CD4-positive, alpha-beta T cell (primary cell): ENCODE measurements around the gene TMEM120A. TPM values are rescaled to one million over a fixed set of nuclear protein-coding genes. Genes with fewer than 3 reads are reported as not detected.

Source experiments
- ATAC-seq: fragments of 200-7000 bp; cut with Tn5 transposase; one replicate; pipeline ENCODE4 v1.10.0; 2022; ENCODE audit warnings: mild to moderate bottlenecking; ENCODE audit not compliant: poor library complexity
- CTCF ChIA-PET: fragments of 350-600 bp; sonication (Branson Sonifier 250); formaldehyde crosslinking; loops from one replicate; lab custom pipeline; 2021; ENCODE audit warnings: antibody characterized with exemption, inconsistent platforms; lab: Charles Lee
- POLR2A ChIA-PET: fragments of 350-600 bp; sonication (Branson Sonifier 250); formaldehyde crosslinking; loops from one replicate; lab custom pipeline; 2021; ENCODE audit warnings: antibody characterized with exemption, inconsistent platforms; lab: Charles Lee
- DNase-seq, 14 experiments: peaks; one replicate each; pipeline ENCODE4 v3.0.0-alpha.2; 2013 to 2020; ENCODE audit warnings: mixed read lengths in 2 of 14
- H3K27ac ChIP-seq, 2 donors: one replicate each; pipeline versions ENCODE4 v1.5.1 to v1.7.0; 2013; ENCODE audit warnings: low read length in 2 of 2, low read depth in 1 of 2, mild to moderate bottlenecking in 1 of 2
- H3K27me3 ChIP-seq, 2 experiments: 1 replicate in 1 of 2; 2 replicates in 1 of 2; pipeline versions ENCODE4 v1.6.1 to v1.7.0; 2013; ENCODE audit warnings: low read length in 2 of 2, control low read depth in 1 of 2, mild to moderate bottlenecking in 1 of 2, moderate library complexity in 1 of 2; ENCODE audit not compliant: insufficient read depth in 2 of 2, control insufficient read depth in 1 of 2
- H3K36me3 ChIP-seq: one replicate; pipeline ENCODE4 v1.6.1; 2013; ENCODE audit warnings: low read length, control low read depth; ENCODE audit not compliant: insufficient read depth
- H3K4me1 ChIP-seq: one replicate; pipeline ENCODE4 v1.6.1; 2013; ENCODE audit warnings: low read length, control low read depth; ENCODE audit not compliant: insufficient read depth
- H3K4me3 ChIP-seq: one replicate; pipeline ENCODE4 v1.5.1; 2013; ENCODE audit warnings: mild to moderate bottlenecking, low read length, moderate library complexity
- H3K9me3 ChIP-seq, 2 experiments: 1 replicate in 1 of 2; 2 replicates in 1 of 2; pipeline versions ENCODE4 v1.6.1 to v1.7.0; 2013; ENCODE audit warnings: low read length in 2 of 2, mild to moderate bottlenecking in 2 of 2, control low read depth in 1 of 2, moderate library complexity in 1 of 2; ENCODE audit not compliant: control insufficient read depth in 1 of 2, insufficient read depth in 1 of 2
- H3K27ac Mint-ChIP-seq: one replicate; pipeline ENCODE4 v1.8.0; 2020; ENCODE audit warnings: mixed read lengths
- H3K27me3 Mint-ChIP-seq: one replicate; pipeline ENCODE4 v1.8.0; 2021; ENCODE audit warnings: mixed read lengths
- H3K36me3 Mint-ChIP-seq: one replicate; pipeline ENCODE4 v1.8.0; 2021; ENCODE audit warnings: low read depth, mixed read lengths
- H3K4me1 Mint-ChIP-seq: one replicate; pipeline ENCODE4 v1.8.0; 2021; ENCODE audit warnings: low read depth, mixed read lengths
- H3K4me3 Mint-ChIP-seq: one replicate; pipeline ENCODE4 v1.8.0; 2020; ENCODE audit warnings: mild to moderate bottlenecking, mixed read lengths
- H3K9me3 Mint-ChIP-seq: one replicate; pipeline ENCODE4 v1.8.0; 2020; ENCODE audit warnings: mixed read lengths
- CTCF ChIP-seq: fragments of 200-600 bp; IDR thresholded peaks from one replicate; pipeline ENCODE4 v1.8.0; 2022; ENCODE audit warnings: antibody characterized with exemption, mild to moderate bottlenecking
- intact Hi-C, 2 experiments: fragments of 100-400 bp; cut with DNase I in 1 of 2; cut with micrococcal nuclease in 1 of 2; formaldehyde crosslinking; loops; one replicate each; pipeline versions ENCODE4 v1.15.1 to v1.9.0; 2023 to 2025; cut with DNase I, micrococcal nuclease
- total RNA-seq, 174 experiments: library from RNA in 2 of 174; stranded (reverse) in 2 of 174; gene quantifications; one replicate each; pipeline ENCODE4 v1.2.3 and lab custom pipeline; 2021 to 2026

TMEM120A gene
- total RNA-seq, 2 experiments from 2014 or later, result 10.0 to 10.8 TPM

GRCh38 chr7:75983471-75984129 lies 10.8 kb downstream of the TMEM120A start:
- POLR2A ChIA-PET, result no interaction called here
- Histone ChIP-seq H3K27me3 (no peaks in the 10 kb centered on the region), H3K4me3 (no peak overlapping the region), H3K4me1 (no peaks in the 10 kb centered on the region), H3K9me3 (no peaks in the 10 kb centered on the region), H3K27ac (no peak overlapping the region), H3K36me3 (peaks cover 71% of the 10 kb centered on the region)
- no peak for TF ChIP-seq CTCF
- ATAC-seq (no peak), DNase-seq (no peak)
- H3K36me3 Mint-ChIP-seq, result peaks cover 62% of the 10 kb centered on the region
- no peaks in the 10 kb centered on the region for H3K9me3 Mint-ChIP-seq
- CTCF ChIA-PET, result no interaction called here
- no peaks in the 10 kb centered on the region for H3K27me3 Mint-ChIP-seq
- no peak overlapping the region for H3K4me3 Mint-ChIP-seq
- H3K27ac Mint-ChIP-seq, result no peak overlapping the region
- no peaks in the 10 kb centered on the region for H3K4me1 Mint-ChIP-seq
- intact Hi-C loops, result no loop called here

GRCh38 chr7:75982306-75983064 lies 11.9 kb downstream of the TMEM120A start:
- H3K36me3 ChIP-seq, result peaks cover 66% of the 10 kb centered on the region
- no peaks in the 10 kb centered on the region for H3K27me3 ChIP-seq
- H3K4me3 Mint-ChIP-seq, result no peak overlapping the region
- H3K4me3 ChIP-seq, result no peak overlapping the region
- POLR2A ChIA-PET, result interaction anchor here (1.2 kb wide), 1 partner anchor 26 kb away, joined by 3 read pairs; no protein-coding TSS in a partner anchor
- no peak overlapping the region for H3K27ac Mint-ChIP-seq
- intact Hi-C loops, result no loop called here
- no peaks in the 10 kb centered on the region for H3K4me1 Mint-ChIP-seq
- H3K9me3 ChIP-seq, result no peaks in the 10 kb centered on the region
- CTCF ChIA-PET, result interaction anchor here (1.4 kb wide), 1 partner anchor 38 kb away, joined by 3 read pairs; no protein-coding TSS in a partner anchor
- no peaks in the 10 kb centered on the region for H3K9me3 Mint-ChIP-seq
- ATAC-seq (no peak), DNase-seq (no peak)
- H3K27ac ChIP-seq, result no peak overlapping the region
- no peaks in the 10 kb centered on the region for H3K27me3 Mint-ChIP-seq
- no peak for TF ChIP-seq CTCF
- no peaks in the 10 kb centered on the region for H3K4me1 ChIP-seq
- peaks cover 62% of the 10 kb centered on the region for H3K36me3 Mint-ChIP-seq

GRCh38 chr7:75981453-75982305 lies 12.7 kb downstream of the TMEM120A start:
- intact Hi-C loops, result no loop called here
- no peaks in the 10 kb centered on the region for H3K9me3 Mint-ChIP-seq
- no peaks in the 10 kb centered on the region for H3K27me3 Mint-ChIP-seq
- Histone ChIP-seq H3K9me3 (no peaks in the 10 kb centered on the region), H3K27ac (no peak overlapping the region), H3K36me3 (peaks cover 60% of the 10 kb centered on the region), H3K4me3 (no peak overlapping the region), H3K27me3 (no peaks in the 10 kb centered on the region), H3K4me1 (no peaks in the 10 kb centered on the region)
- TF ChIP-seq CTCF, result no peak
- no peak for DNase-seq
- no peak overlapping the region for H3K4me3 Mint-ChIP-seq
- no peaks in the 10 kb centered on the region for H3K4me1 Mint-ChIP-seq
- ChIA-PET POLR2A (interaction anchor here (1.2 kb wide), 1 partner anchor 27 kb away, joined by 3 read pairs; no protein-coding TSS in a partner anchor), CTCF (interaction anchor here (1.4 kb wide), 1 partner anchor 38 kb away, joined by 3 read pairs; no protein-coding TSS in a partner anchor)
- peaks cover 54% of the 10 kb centered on the region for H3K36me3 Mint-ChIP-seq
- no peak for ATAC-seq
- no peak overlapping the region for H3K27ac Mint-ChIP-seq
